ENCODE results near the gene TKT.

- TF ChIP-seq, protein P1, sequence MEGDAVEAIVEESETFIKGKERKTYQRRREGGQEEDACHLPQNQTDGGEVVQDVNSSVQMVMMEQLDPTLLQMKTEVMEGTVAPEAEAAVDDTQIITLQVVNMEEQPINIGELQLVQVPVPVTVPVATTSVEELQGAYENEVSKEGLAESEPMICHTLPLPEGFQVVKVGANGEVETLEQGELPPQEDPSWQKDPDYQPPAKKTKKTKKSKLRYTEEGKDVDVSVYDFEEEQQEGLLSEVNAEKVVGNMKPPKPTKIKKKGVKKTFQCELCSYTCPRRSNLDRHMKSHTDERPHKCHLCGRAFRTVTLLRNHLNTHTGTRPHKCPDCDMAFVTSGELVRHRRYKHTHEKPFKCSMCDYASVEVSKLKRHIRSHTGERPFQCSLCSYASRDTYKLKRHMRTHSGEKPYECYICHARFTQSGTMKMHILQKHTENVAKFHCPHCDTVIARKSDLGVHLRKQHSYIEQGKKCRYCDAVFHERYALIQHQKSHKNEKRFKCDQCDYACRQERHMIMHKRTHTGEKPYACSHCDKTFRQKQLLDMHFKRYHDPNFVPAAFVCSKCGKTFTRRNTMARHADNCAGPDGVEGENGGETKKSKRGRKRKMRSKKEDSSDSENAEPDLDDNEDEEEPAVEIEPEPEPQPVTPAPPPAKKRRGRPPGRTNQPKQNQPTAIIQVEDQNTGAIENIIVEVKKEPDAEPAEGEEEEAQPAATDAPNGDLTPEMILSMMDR (conservative IDR thresholded peaks at IDR 0.05; ENCODE audit: low read depth in 2 of 2), result no peak
- TF ChIP-seq POLR2AphosphoS5 (IDR thresholded peaks at IDR 0.05; ENCODE audit: low read depth), result 0 out of 2 replicates have a peak, but pooled peaks have one; percentile 23
- no peak for TF ChIP-seq EZH2 (IDR thresholded peaks at IDR 0.05; ENCODE audit: low read depth, unreplicated experiment)
- no peak for TF ChIP-seq EZH2phosphoT487 (IDR thresholded peaks at IDR 0.05; ENCODE audit: unreplicated experiment)
- TF ChIP-seq STAT1 (IDR thresholded peaks at IDR 0.05; ENCODE audit: unreplicated experiment), result no peak
- TF ChIP-seq, protein P2, sequence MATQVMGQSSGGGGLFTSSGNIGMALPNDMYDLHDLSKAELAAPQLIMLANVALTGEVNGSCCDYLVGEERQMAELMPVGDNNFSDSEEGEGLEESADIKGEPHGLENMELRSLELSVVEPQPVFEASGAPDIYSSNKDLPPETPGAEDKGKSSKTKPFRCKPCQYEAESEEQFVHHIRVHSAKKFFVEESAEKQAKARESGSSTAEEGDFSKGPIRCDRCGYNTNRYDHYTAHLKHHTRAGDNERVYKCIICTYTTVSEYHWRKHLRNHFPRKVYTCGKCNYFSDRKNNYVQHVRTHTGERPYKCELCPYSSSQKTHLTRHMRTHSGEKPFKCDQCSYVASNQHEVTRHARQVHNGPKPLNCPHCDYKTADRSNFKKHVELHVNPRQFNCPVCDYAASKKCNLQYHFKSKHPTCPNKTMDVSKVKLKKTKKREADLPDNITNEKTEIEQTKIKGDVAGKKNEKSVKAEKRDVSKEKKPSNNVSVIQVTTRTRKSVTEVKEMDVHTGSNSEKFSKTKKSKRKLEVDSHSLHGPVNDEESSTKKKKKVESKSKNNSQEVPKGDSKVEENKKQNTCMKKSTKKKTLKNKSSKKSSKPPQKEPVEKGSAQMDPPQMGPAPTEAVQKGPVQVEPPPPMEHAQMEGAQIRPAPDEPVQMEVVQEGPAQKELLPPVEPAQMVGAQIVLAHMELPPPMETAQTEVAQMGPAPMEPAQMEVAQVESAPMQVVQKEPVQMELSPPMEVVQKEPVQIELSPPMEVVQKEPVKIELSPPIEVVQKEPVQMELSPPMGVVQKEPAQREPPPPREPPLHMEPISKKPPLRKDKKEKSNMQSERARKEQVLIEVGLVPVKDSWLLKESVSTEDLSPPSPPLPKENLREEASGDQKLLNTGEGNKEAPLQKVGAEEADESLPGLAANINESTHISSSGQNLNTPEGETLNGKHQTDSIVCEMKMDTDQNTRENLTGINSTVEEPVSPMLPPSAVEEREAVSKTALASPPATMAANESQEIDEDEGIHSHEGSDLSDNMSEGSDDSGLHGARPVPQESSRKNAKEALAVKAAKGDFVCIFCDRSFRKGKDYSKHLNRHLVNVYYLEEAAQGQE (IDR thresholded peaks at IDR 0.05; ENCODE audit: unreplicated experiment), result no peak
- TF ChIP-seq JUNB (IDR thresholded peaks at IDR 0.05; ENCODE audit: unreplicated experiment), result no peak
- no peak for TF ChIP-seq ZNF462 (CRISPR knock-in tag; IDR thresholded peaks at IDR 0.05)
Measured at GRCh38 chr3:53238886-53239285, 16.9 kb downstream of the TKT start.
